GM12801 (cell line): ENCODE measurements around the gene YBEY.

Experiments used
- TF ChIP-seq, protein P1 (sequence below): IDR thresholded peaks from one replicate; pipeline ENCODE4 v1.5.1; 2011; ENCODE audit warnings: control low read depth; ENCODE audit not compliant: insufficient read length; ENCODE audit errors: extremely low read depth

YBEY gene

DNA sequence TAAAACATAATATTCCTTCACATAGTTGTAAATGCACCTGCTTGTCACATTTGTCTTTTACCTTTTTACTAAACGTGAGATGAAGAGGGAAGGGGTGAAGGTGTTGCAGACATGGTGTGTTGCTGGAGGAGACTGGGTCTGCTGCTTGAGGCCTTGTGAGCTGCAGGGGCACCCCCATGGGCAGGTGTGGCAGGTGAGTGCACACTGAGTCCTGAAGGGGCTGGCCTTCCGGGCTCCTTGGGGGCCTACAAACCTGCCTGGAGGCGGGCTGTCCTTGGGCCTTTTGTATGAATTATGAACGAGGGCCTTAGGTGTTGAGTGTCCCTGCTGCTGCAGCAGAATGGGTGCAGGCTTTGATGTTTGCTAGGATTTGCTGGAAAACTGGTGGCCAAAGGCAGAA lies 41.6 kb downstream of the YBEY start:
- TF ChIP-seq, protein P1, sequence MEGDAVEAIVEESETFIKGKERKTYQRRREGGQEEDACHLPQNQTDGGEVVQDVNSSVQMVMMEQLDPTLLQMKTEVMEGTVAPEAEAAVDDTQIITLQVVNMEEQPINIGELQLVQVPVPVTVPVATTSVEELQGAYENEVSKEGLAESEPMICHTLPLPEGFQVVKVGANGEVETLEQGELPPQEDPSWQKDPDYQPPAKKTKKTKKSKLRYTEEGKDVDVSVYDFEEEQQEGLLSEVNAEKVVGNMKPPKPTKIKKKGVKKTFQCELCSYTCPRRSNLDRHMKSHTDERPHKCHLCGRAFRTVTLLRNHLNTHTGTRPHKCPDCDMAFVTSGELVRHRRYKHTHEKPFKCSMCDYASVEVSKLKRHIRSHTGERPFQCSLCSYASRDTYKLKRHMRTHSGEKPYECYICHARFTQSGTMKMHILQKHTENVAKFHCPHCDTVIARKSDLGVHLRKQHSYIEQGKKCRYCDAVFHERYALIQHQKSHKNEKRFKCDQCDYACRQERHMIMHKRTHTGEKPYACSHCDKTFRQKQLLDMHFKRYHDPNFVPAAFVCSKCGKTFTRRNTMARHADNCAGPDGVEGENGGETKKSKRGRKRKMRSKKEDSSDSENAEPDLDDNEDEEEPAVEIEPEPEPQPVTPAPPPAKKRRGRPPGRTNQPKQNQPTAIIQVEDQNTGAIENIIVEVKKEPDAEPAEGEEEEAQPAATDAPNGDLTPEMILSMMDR, result no peak

DNA sequence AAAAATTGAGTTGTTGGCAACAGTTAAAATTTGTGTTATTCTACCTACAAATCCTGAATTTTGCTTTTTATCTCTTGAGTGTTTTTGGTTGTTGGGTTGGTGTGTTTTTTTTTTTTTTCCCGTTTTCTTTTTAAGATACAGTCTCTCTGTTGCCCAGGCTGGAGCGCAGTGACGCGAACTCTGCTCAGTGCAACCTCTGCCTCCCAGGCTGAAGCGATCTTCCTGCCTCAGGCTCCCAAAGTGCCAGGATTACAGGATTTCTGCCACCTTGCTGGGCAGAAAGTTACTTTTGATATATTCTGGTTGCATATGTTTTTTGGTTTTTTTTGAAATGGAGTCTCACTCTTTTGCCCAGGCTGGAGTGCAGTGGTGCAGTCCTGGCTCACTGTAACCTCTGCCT lies 42.0 kb downstream of the YBEY start:
- TF ChIP-seq, protein P1, result no peak

- TF ChIP-seq, protein P1, result no peak
Observed at GRCh38 chr21:46329796-46330195, 43.7 kb downstream of the YBEY start.

DNA sequence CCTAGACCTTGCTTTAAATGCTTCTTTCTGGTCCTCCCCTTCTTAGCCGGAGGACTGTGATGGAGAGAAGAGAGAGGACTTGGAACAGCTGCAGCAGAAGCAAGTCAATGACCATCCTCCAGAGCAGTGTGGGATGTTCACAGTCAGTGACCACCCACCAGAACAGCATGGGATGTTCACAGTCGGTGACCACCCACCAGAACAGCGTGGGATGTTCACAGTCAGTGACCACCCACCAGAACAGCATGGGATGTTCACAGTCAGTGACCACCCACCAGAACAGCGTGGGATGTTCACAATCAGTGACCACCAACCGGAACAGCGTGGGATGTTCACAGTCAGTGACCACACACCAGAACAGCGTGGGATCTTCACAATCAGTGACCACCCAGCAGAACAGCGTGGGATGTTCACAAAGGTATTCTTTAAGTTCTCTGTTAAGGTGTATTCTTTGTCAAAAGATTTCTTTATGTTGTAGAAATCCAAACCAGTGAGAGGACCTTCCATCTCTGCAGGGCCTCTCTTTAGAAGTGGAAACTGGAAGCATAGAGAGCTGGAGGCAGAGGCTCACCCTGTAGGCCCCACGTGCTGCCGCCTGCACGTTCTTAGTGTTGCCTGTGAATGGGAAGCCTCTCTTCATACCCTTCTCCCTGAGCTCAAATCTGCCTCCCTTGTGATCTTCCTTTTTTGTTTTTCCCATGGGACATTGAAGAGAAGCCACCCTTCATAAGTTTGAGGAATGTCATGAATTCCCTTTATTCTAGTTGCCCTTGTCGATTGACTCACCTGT lies 48.4 kb downstream of the YBEY start:
- TF ChIP-seq, protein P1, result no peak

GRCh38 chr21:46336603-46337002 lies 50.5 kb downstream of the YBEY start:
- TF ChIP-seq, protein P1, result no peak

GRCh38 chr21:46340998-46341397 lies 54.9 kb downstream of the YBEY start:
- TF ChIP-seq, protein P1, result no peak

DNA sequence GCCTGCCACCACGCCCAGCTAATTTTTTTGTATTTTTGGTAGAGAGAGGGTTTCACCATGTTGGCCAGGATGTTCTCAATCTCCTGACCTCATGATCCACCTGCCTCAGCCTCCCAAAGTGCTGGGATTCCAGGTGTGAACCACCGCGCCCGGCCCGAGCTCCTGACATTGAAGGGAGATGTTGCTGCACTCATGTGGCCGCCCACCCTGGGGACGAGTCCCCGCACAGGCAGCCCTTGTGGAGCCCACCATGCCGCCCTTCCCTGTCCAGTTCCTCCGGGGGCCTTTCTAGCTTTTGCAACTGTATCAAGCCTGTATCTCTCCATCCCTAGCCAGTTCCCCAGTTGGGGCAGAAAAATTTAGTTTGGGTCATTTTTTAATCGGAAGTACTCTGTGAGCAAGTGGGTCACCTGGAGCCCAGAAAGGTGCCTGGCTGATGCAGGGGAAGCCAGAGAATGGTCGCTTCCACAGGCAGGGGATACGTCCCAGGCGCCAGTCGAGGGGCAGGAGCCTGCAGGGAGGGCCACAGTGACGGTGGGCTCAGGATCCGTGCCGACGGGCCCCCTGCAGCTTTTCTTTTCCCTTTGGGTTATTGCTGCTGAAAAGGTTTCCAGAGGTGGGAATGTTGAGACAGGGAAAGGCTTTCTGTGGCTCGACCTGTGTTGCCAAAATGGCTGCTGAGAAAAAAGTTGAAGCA lies 58.2 kb downstream of the YBEY start:
- TF ChIP-seq, protein P1, result no peak
